SK-N-SH treated with all-trans-retinoic acid at 6 μM for 48 hours (cell line): ENCODE data around the gene SLC4A4.

ENCODE experiments used
- ATAC-seq: fragments of 200-7000 bp; cut with Tn5 transposase; 3 replicates; pipeline ENCODE4 v1.9.1; 2020; ENCODE audit warnings: mild to moderate bottlenecking, moderate library complexity
- BACH2 ChIP-seq: fragments of 250-450 bp; sonication (Bioruptor Pico); IDR thresholded peaks from 2 replicates; pipeline ENCODE4 v1.9.0; 2021; ENCODE audit warnings: mild to moderate bottlenecking, borderline replicate concordance
- CSDC2 ChIP-seq: fragments of 250-450 bp; sonication (Bioruptor Pico); IDR thresholded peaks from 2 replicates; pipeline ENCODE4 v1.5.0; 2020; ENCODE audit warnings: mild to moderate bottlenecking, moderate library complexity
- ESRRG ChIP-seq: fragments of 250-450 bp; sonication (Bioruptor Pico); IDR thresholded peaks from 2 replicates; pipeline ENCODE4 v1.6.1; 2021; ENCODE audit warnings: mild to moderate bottlenecking
- ISL1 ChIP-seq: fragments of 250-450 bp; sonication (Bioruptor Pico); IDR thresholded peaks from 2 replicates; pipeline ENCODE4 v2.1.2; 2022; ENCODE audit warnings: mild to moderate bottlenecking, moderate library complexity
- OSR1 ChIP-seq: fragments of 250-450 bp; sonication (Bioruptor Pico); IDR thresholded peaks from 2 replicates; pipeline ENCODE4 v1.8.0; 2022; ENCODE audit warnings: moderate library complexity, mild to moderate bottlenecking, inconsistent platforms
- PATZ1 ChIP-seq: fragments of 250-450 bp; sonication (Bioruptor Pico); IDR thresholded peaks from 2 replicates; pipeline ENCODE4 v1.8.0; 2020; ENCODE audit warnings: mild to moderate bottlenecking, moderate library complexity, borderline replicate concordance
- POU6F1 ChIP-seq: fragments of 250-450 bp; sonication (Bioruptor Pico); IDR thresholded peaks from 2 replicates; pipeline ENCODE4 v1.8.0; 2021; ENCODE audit warnings: low read depth, mild to moderate bottlenecking, moderate library complexity, borderline replicate concordance
- RARB ChIP-seq: fragments of 250-450 bp; sonication (Bioruptor Pico); IDR thresholded peaks from 2 replicates; pipeline ENCODE4 v1.8.0; 2021; ENCODE audit warnings: mild to moderate bottlenecking, moderate library complexity
- SNAI2 ChIP-seq: fragments of 250-450 bp; sonication (Bioruptor Pico); IDR thresholded peaks from 2 replicates; pipeline ENCODE4 v1.5.0; 2020; ENCODE audit warnings: mild to moderate bottlenecking, moderate library complexity
- TCF4 ChIP-seq: fragments of 250-450 bp; sonication (Bioruptor Pico); IDR thresholded peaks from 2 replicates; pipeline ENCODE4 v1.8.0; 2021; ENCODE audit warnings: mild to moderate bottlenecking, moderate library complexity, borderline replicate concordance
- TOX ChIP-seq: fragments of 250-450 bp; sonication (Bioruptor Pico); IDR thresholded peaks from 2 replicates; pipeline ENCODE4 v1.8.0; 2021; ENCODE audit warnings: mild to moderate bottlenecking, moderate library complexity, borderline replicate concordance
- ZC3H10 ChIP-seq: fragments of 250-450 bp; sonication (Bioruptor Pico); IDR thresholded peaks from 2 replicates; pipeline ENCODE4 v1.5.1; 2021; ENCODE audit warnings: mild to moderate bottlenecking, moderate library complexity
- ZFP3 ChIP-seq: fragments of 250-450 bp; sonication (Bioruptor Pico); IDR thresholded peaks from 2 replicates; pipeline ENCODE4 v1.5.0; 2020; ENCODE audit warnings: mild to moderate bottlenecking, moderate library complexity
- ZFP30 ChIP-seq: fragments of 450-650 bp; formaldehyde crosslinking; IDR thresholded peaks from 2 replicates; pipeline ENCODE4 v1.5.0; 2022; ENCODE audit warnings: mild to moderate bottlenecking, moderate library complexity
- ZNF565 ChIP-seq: fragments of 450-650 bp; formaldehyde crosslinking; conservative IDR thresholded peaks from 2 replicates; pipeline ENCODE4 v1.5.0; 2020; ENCODE audit warnings: low read depth, mild to moderate bottlenecking, moderate library complexity
- ZNF70 ChIP-seq: fragments of 450-650 bp; formaldehyde crosslinking; IDR thresholded peaks from 2 replicates; pipeline ENCODE4 v1.5.0; 2020; ENCODE audit warnings: mild to moderate bottlenecking, moderate library complexity
- ZNF8 ChIP-seq: fragments of 450-650 bp; formaldehyde crosslinking; IDR thresholded peaks from 2 replicates; pipeline ENCODE4 v1.5.0; 2020; ENCODE audit warnings: mild to moderate bottlenecking, moderate library complexity
- TF ChIP-seq, protein P1 (sequence below): fragments of 250-450 bp; sonication (Bioruptor Pico); IDR thresholded peaks from 2 replicates; pipeline ENCODE4 v1.5.1; 2021; ENCODE audit warnings: mild to moderate bottlenecking, moderate library complexity
- TF ChIP-seq, protein P2 (sequence below): fragments of 250-450 bp; sonication (Bioruptor Pico); IDR thresholded peaks from 2 replicates; pipeline ENCODE4 v1.5.1; 2020; ENCODE audit warnings: low read depth, mild to moderate bottlenecking, moderate library complexity

The SLC4A4 gene

DNA sequence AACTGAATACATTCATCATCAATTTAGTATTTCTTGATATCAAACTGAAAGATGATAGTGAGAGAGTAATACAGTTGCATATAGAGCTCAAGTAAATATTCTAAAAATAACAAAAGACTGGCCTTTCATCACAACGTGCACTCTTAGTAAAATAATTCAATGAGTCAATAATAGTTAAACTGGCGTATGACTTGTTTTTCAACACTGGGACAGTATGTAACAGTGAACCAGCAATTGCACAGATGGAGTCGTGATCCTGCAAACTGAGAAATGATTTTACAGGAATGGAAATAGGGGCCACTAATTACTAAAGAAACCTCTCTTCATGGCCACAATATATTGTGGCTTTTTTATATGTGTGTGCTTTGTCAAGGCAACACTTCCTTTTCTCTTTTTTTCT, 137.4 kb downstream of the SLC4A4 start:
- ATAC-seq = no peak
- TF ChIP-seq ZNF70 (CRISPR knock-in tag) (no peak), RARB (CRISPR knock-in tag) (no peak), POU6F1 (no peak)
- TF ChIP-seq, protein P1, sequence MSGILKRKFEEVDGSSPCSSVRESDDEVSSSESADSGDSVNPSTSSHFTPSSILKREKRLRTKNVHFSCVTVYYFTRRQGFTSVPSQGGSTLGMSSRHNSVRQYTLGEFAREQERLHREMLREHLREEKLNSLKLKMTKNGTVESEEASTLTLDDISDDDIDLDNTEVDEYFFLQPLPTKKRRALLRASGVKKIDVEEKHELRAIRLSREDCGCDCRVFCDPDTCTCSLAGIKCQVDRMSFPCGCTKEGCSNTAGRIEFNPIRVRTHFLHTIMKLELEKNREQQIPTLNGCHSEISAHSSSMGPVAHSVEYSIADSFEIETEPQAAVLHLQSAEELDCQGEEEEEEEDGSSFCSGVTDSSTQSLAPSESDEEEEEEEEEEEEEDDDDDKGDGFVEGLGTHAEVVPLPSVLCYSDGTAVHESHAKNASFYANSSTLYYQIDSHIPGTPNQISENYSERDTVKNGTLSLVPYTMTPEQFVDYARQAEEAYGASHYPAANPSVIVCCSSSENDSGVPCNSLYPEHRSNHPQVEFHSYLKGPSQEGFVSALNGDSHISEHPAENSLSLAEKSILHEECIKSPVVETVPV = no peak
- TF ChIP-seq, all 23 proteins: peak for 0

GRCh38 chr4:71486550-71487343, 147.9 kb downstream of the SLC4A4 start:
- no peak for ATAC-seq
- TF ChIP-seq, protein P2, sequence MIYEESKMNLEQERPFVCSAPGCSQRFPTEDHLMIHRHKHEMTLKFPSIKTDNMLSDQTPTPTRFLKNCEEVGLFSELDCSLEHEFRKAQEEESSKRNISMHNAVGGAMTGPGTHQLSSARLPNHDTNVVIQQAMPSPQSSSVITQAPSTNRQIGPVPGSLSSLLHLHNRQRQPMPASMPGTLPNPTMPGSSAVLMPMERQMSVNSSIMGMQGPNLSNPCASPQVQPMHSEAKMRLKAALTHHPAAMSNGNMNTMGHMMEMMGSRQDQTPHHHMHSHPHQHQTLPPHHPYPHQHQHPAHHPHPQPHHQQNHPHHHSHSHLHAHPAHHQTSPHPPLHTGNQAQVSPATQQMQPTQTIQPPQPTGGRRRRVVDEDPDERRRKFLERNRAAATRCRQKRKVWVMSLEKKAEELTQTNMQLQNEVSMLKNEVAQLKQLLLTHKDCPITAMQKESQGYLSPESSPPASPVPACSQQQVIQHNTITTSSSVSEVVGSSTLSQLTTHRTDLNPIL (CRISPR knock-in tag) = no peak
- TF ChIP-seq BACH2 (no peak), POU6F1 (no peak), ZNF8 (CRISPR knock-in tag) (no peak), ZFP3 (CRISPR knock-in tag) (no peak)

GRCh38 chr4:71487344-71487920, 148.6 kb downstream of the SLC4A4 start:
- TF ChIP-seq, protein P2 (CRISPR knock-in tag) = no peak
- TF ChIP-seq PATZ1 (CRISPR knock-in tag) (no peak), SNAI2 (no peak), ZNF70 (CRISPR knock-in tag) (no peak), ESRRG (CRISPR knock-in tag) (no peak), BACH2 (no peak), ISL1 (CRISPR knock-in tag) (no peak), ZNF565 (CRISPR knock-in tag) (no peak), RARB (CRISPR knock-in tag) (no peak), OSR1 (CRISPR knock-in tag) (no peak)
- ATAC-seq = no peak

DNA sequence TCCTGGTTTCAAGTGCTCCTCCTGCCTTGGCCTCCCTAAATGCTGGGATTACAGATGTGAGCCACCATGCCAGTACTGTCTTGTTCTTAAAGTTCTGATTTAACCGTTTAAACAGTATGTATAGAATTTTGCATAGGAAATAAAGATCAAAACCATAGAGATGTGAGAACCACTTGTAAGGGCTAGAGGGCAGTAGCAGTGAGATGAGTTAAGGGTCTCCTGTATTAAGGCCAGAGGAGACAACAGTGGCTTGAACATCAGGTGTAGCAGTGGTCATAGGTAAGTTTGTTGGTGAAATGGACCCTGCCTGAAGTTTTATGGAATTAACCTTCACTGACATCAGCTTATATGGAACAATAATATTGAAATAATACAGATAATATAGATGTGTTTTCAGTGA, 155.7 kb downstream of the SLC4A4 start:
- ATAC-seq = no peak
- TF ChIP-seq ZFP3 (CRISPR knock-in tag) = no peak
- TF ChIP-seq CSDC2 (CRISPR knock-in tag) = no peak
- TF ChIP-seq, protein P2 (CRISPR knock-in tag) = no peak
- TF ChIP-seq ZC3H10 (CRISPR knock-in tag) = no peak
- TF ChIP-seq TCF4 = no peak
- no peak for TF ChIP-seq TOX (CRISPR knock-in tag)
- TF ChIP-seq POU6F1 = no peak
- no peak for TF ChIP-seq ZFP30 (CRISPR knock-in tag)
- no peak for TF ChIP-seq RARB (CRISPR knock-in tag)
